H1 (cell line): Measurements from ENCODE around the gene CCDC78.

Experiments used
- CTCF ChIP-seq, 3 experiments: IDR thresholded peaks; 1 replicate in 2 of 3; 2 replicates in 1 of 3; pipeline versions ENCODE4 v1.5.1 to v1.6.1; 2011; ENCODE audit warnings: low read length in 3 of 3, mild to moderate bottlenecking in 3 of 3, inconsistent platforms in 2 of 3, low read depth in 1 of 3, moderate library complexity in 1 of 3; ENCODE audit not compliant: insufficient read depth in 1 of 3; ENCODE audit errors: control extremely low read depth in 1 of 3
- RAD21 ChIP-seq, 2 experiments: IDR thresholded peaks in 1 of 2; conservative IDR thresholded peaks in 1 of 2; 2 replicates each; pipeline ENCODE4 v1.6.1; 2011; ENCODE audit warnings: low read depth in 2 of 2, low read length in 2 of 2, improper control_type of control experiment in 1 of 2, inconsistent platforms in 1 of 2, mild to moderate bottlenecking in 1 of 2, moderate library complexity in 1 of 2
- RXRA ChIP-seq: IDR thresholded peaks from 2 replicates; pipeline ENCODE4 v1.6.1; 2011; ENCODE audit warnings: low read depth, mild to moderate bottlenecking, low read length, moderate library complexity; ENCODE audit not compliant: insufficient read depth
- SIN3A ChIP-seq, 2 experiments: IDR thresholded peaks in 1 of 2; conservative IDR thresholded peaks in 1 of 2; 2 replicates each; pipeline ENCODE4 v1.6.1; 2011 to 2012; ENCODE audit warnings: low read length in 2 of 2, improper control_type of control experiment in 1 of 2, low read depth in 1 of 2, mild to moderate bottlenecking in 1 of 2
- SUZ12 ChIP-seq: fragments of 200-600 bp; sonication (generic); IDR thresholded peaks from 2 replicates; pipeline ENCODE4 v1.6.1; 2012; ENCODE audit warnings: mild to moderate bottlenecking, inconsistent platforms, low read length, moderate library complexity, mixed read lengths
- TEAD4 ChIP-seq: IDR thresholded peaks from 2 replicates; pipeline ENCODE4 v1.6.1; 2012; ENCODE audit warnings: low read depth, low read length, inconsistent platforms, mixed read lengths

GRCh38 chr16:770411-770810 is 44.2 kb upstream of the CCDC78 start:
- TF ChIP-seq SUZ12 = no peak
- TF ChIP-seq TEAD4 = no peak
- TF ChIP-seq CTCF (IDR thresholded peaks at IDR 0.05; ENCODE audit: control extremely low read depth in 1 of 3, insufficient read depth in 1 of 3, low read depth in 1 of 3, low read length in 3 of 3) = no peak
- TF ChIP-seq RXRA = no peak
- TF ChIP-seq RAD21 (IDR thresholded peaks at IDR 0.05 in 1 of 2, conservative IDR thresholded peaks at IDR 0.05 in 1 of 2; ENCODE audit: low read depth in 2 of 2, low read length in 2 of 2) = no peak
- TF ChIP-seq SIN3A (conservative IDR thresholded peaks at IDR 0.05 in 1 of 2, IDR thresholded peaks at IDR 0.05 in 1 of 2; ENCODE audit: low read depth in 1 of 2, low read length in 2 of 2) = no peak
